NCI-H82 treated with DMSO at 0.1 percent for 48 hours (cell line): ENCODE data around the gene PAEP.
"Not testable (repeated sequence)": the region's sequence is repeated elsewhere in the genome, so short reads cannot be mapped to it uniquely, and the experiment has no call there.

Experiments
- DNase-seq: peaks from one replicate; lab custom pipeline; 2025; ENCODE audit not compliant: unreplicated experiment; lab: John Stamatoyannopoulos, UW

Gene PAEP

GRCh38 chr9:135561391-135562234, at the start of gene PAEP:
TSS of gene PAEP (plus strand) at chr9:135561756.
- no peak for DNase-seq

GRCh38 chr9:135512241-135512603, 49.3 kb upstream of the PAEP start:
- DNase-seq = no peak

- no peak for DNase-seq
These were observed 48.7 kb upstream of the PAEP start for GRCh38 chr9:135512904-135513303.

GRCh38 chr9:135513351-135513846, 48.2 kb upstream of the PAEP start:
- DNase-seq = no peak

DNA sequence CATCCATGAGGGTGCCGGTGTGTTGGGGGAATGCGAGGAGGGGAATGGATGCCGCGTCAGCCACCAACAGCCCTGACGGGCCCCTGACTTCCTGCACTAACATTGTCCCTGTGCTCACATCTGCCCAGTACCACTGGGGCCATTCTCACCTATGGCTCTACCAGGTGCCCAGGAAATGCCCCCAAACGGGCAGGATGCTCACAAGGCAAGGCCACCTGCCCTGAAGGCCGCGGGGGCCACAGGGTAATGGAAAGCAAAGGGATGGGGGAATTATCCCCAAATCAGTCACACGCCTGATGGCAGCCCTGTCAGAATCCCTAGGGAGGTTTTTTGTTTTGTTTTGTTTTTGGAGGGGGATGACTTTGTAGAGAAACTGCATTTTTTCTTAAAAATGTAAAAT, 47.6 kb upstream of the PAEP start:
- not testable (repeated sequence) for DNase-seq

DNA sequence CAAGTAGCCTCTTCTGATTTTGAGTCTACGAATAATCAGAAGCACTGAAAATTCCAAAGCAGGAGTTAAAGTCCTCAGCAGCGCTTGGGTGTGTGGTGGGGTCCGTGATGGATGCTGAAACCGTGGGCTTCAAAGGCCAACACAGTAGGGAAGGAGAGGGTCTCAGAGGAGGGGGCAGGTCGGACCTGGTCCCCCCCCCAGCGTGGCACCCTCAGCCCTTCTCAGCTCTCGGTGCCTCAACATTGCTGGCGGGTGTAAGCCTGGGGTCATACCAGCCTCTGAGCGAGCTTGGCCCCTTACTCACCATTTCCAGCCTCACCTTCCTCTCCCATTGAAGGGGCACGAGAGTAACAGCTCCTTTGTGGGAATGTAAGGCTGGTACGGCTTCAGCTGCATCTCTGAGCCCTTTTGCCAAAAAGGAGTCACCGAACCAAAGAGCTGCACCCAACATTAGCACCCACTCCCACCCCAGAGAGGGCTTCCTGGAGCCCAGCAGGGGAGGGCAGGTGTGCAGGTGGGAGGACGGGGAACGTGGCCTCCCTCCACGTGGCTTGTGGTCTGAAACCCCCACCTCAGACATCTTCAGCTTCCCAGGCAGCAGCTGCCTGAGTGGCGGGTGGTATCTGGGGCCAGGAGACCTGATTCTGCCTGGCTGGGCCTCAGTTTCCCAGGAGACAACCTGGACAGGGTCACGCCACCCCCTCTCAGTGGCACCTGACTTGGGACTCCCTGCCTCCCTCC, 47.0 kb upstream of the PAEP start:
- DNase-seq = no peak

GRCh38 chr9:135515083-135515951, 46.2 kb upstream of the PAEP start:
- no peak for DNase-seq

- no peak for DNase-seq
These were observed 45.3 kb upstream of the PAEP start for GRCh38 chr9:135516132-135516860.

GRCh38 chr9:135517407-135517822, 44.1 kb upstream of the PAEP start:
- no peak for DNase-seq

DNA sequence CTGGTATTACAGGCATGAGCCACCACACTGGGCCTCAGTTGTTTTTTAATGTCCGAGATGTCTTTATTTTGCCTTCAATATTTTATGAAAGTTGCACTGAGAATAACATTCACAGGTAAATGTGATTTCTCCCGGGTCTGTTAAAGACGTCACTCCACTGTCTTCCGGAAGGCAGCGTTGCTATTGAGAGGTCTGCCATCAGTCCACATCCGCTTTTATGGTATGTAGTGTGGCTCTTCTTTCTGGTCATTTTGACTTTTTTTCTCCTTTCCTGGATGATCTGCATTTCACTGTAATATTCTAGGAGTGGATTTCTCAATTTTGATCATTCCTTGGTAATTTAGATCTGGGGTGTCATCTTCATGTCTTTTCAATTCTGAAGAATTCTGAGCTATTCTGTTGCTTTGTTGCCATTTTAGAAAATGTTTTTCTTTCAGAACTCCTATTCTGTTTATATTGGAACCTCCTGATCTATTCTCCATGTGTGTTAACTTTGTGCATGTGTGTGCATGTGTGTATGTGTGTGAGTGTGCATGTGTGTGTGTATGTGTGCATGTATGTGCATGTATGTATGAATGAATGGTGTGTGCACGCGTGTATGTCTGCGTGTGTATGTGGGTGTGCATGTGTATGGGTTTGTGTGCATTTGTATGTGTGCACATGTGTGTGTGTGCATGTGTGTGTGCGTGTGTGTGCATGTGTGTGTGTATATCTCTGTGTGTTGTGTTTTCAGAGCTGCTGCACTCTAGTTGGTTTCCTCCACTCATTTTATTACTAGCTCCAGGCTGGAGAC, 42.2 kb upstream of the PAEP start:
- no peak for DNase-seq

DNA sequence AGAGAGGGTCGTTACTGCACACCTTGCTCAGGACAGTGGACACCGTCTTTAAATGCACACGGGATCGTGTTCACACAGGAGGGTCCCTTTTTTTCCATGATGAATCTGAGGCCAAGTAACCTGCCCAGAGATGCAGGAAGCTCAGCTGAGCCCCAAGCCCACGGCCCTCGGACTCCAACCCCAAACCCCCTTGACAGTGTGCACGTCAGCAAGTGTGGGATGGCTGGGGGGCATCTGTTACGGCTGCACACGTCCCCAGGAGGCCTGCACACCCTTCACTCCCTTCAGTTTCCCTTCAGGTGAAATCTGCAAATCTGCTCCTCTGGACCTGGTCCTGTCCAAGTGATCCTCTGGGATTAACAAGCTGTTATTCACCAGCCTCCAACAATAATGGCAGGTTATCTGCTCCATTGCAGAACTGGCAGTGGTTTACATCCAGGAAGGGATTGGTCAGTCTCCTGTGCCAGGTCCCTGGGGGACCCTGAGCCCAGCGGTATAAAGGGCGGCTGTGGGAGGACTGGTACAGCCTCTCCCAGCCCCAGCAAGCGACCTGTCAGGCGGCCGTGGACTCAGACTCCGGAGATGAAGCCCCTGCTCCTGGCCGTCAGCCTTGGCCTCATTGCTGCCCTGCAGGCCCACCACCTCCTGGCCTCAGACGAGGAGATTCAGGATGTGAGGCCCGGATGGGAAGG, 40.5 kb upstream of the PAEP start, which contains the start of gene LCN1:
LCN1 (plus strand) TSS at position 525 of the 692 bp plus-strand sequence; CDS start at position 583, 58 bp downstream.
- DNase-seq = no peak

DNA sequence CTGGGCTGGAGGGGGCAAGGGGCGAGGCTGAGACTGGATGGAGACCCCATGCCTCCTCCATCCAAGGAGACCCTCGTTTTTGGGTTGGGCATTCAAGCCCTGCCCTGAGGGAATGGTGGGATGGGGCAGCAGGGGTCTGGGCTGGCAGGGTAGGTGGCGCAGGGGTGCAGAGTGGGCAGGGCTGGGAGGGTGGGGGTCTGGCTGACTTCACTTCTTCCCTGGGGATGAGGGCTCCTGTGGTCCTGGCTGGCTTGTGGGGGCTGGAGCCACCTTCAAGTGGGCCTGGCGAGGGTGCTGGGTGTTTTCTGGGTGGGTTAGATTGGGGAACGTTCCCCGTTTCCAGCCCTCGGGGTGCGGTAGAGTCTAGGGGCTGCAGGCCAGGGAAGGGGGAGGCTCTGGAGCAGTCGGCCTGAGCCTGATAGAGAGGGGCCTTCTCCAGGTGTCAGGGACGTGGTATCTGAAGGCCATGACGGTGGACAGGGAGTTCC, 39.9 kb upstream of the PAEP start:
- no peak for DNase-seq

- DNase-seq = no peak
These were observed 39.2 kb upstream of the PAEP start for GRCh38 chr9:135522137-135522877.

GRCh38 chr9:135522931-135523330, 38.6 kb upstream of the PAEP start:
- no peak for DNase-seq

DNA sequence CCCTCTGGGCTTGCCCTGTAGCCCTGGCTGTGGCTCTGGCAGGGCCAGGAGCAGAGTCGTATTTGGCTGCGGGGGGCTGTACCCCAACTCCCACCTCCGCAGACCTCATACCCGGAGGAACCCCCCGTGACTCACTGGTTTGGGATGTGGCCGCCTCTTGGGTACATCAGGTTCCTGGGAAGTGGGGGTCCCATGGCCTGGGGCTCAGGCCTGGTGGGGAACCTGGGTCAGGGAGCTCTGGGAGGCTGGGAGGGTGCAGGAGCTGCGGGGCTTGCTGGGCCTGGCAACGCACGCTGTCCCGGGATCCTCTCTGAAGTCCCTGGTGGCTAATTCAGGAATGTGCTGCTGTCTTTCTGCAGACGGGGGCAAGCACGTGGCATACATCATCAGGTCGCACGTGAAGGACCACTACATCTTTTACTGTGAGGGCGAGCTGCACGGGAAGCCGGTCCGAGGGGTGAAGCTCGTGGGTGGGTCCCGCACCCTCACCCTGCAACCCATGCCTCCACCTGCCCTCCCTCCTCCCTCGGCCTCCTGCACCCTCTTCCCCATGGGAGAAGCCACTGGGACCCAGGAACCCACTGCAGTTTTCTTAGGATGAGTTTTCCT, 37.9 kb upstream of the PAEP start:
- DNase-seq = no peak

DNA sequence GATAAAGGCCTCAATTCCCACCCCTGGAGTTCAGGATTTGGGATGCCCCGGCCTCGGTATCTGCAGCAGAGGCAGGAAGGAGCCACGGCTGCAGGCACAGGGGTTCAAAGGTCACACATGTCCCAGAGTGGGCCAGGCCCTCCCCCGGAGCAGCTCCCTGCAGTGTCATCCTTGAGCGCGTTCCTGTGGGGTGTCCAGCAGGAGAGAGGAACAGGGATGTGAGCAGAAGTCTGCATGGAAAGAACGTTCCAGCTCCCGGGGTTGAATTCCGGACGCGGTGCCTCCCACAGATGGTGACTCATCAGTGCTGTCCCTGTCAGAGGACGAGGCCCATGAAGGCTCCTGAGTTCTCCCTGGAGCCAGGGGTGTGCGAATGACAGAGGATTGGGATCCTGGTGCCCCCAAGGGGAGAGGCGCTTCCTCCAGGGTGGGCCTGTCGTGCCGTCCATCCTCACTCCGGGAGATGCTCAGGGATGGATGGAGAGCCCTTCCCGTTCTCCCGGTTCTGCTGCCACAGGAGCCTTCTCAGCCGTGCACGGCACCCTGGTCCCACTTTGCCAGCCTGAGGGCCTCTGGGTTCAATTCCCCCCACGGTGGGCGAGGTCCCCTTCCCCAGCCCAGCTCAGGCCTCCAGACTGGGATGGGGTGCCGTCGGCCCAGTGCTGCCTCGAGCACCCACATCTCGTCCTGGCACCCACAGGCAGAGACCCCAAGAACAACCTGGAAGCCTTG, 37.3 kb upstream of the PAEP start:
- no peak for DNase-seq
